Right lobe of liver (tissue), 6 donors: Measurements from ENCODE around the gene B4GALT3. TPM values are rescaled to one million over a fixed set of nuclear protein-coding genes. Genes with fewer than 3 reads are reported as not detected.
A peak's percentile ranks its signal among the peaks of the same experiment; 100 is the strongest.

Experiments
- ATAC-seq, 4 donors: fragments of 200-7000 bp; cut with Tn5 transposase; one replicate each; pipeline ENCODE4 v1.9.1; 2020; ENCODE audit warnings: mild to moderate bottlenecking in 4 of 4, moderate library complexity in 4 of 4
- DNase-seq, 3 donors: peaks; one replicate each; pipeline ENCODE4 v3.0.0-alpha.2; 2020
- H3K27ac ChIP-seq, 3 donors: fragments of 200-600 bp; one replicate each; pipeline ENCODE4 v1.8.0; 2022
- H3K27me3 ChIP-seq, 2 donors: fragments of 200-600 bp; one replicate each; pipeline ENCODE4 v1.8.0; 2022
- H3K36me3 ChIP-seq, 4 donors: fragments of 200-600 bp; sonication (generic) in 1 of 4; one replicate each; pipeline versions ENCODE4 v1.5.1 to v1.8.0; 2017 to 2022; ENCODE audit warnings: control low read depth in 1 of 4
- H3K4me1 ChIP-seq, 4 donors: fragments of 200-600 bp; sonication (generic) in 1 of 4; one replicate each; pipeline versions ENCODE4 v1.5.1 to v1.8.0; 2017 to 2022; ENCODE audit warnings: control low read depth in 1 of 4
- H3K4me3 ChIP-seq, 3 donors: fragments of 200-600 bp; one replicate each; pipeline ENCODE4 v1.8.0; 2022
- H3K9me3 ChIP-seq, 4 donors: fragments of 200-600 bp; sonication (generic) in 1 of 4; one replicate each; pipeline versions ENCODE4 v1.5.1 to v1.8.0; 2017 to 2022; ENCODE audit warnings: control low read depth in 1 of 4
- POLR2A ChIP-seq: fragments of 450-650 bp; IDR thresholded peaks from one replicate; pipeline ENCODE4 v1.6.1; 2017; ENCODE audit warnings: antibody characterized with exemption, mild to moderate bottlenecking
- WGBS: methylation state at CpG from one replicate; pipeline ENCODE4 v1.1.6; 2018; ENCODE audit warnings: low coverage, low lambda C conversion rate; ENCODE audit not compliant: insufficient coverage; ENCODE audit errors: missing lambda C conversion rate; 5-methylcytosine and 5-hydroxymethylcytosine counted together
- intact Hi-C, 2 donors: fragments of 100-400 bp; cut with DNase I; formaldehyde crosslinking; loops; one replicate each; pipeline versions ENCODE4 v1.11.2 to v1.14.1; 2022
- total RNA-seq, 6 experiments: library from RNA; depleted of rRNA in 2 of 6; stranded (reverse); fragments of >200 nt in 2 of 6; fragmentation: NEBNext Ultra II Directional in 3 of 6; extraction: Animal tissue kit (Norgen Biotek cat#: 25700) in 3 of 6; gene quantifications; one replicate each; pipeline versions ENCODE4 v1.1.0 to v1.2.4, GENCODE V29; 2016 to 2023
- TF ChIP-seq, protein P1 (sequence below), 4 donors: fragments of 200-600 bp in 3 of 4; fragments of 450-650 bp in 1 of 4; IDR thresholded peaks; one replicate each; pipeline versions ENCODE4 v1.5.1 to v1.8.0; 2016 to 2022; ENCODE audit warnings: antibody characterized with exemption in 4 of 4, mild to moderate bottlenecking in 2 of 4
- donor health status: DM: no; HTN: yes; CAD: no.
- donor health status: DM: no; HTN: no; CAD: no.
- donor health status: DM: no; HTN: no; CAD: no.
- donor health status: DM: no; HTN: yes; CAD: no.
- donor health status: DM: no; HTN: yes; CAD: no.

The B4GALT3 gene
- total RNA-seq, 6 experiments from 2014 or later = 10.9 to 21.1 (median 13.1) TPM

DNA sequence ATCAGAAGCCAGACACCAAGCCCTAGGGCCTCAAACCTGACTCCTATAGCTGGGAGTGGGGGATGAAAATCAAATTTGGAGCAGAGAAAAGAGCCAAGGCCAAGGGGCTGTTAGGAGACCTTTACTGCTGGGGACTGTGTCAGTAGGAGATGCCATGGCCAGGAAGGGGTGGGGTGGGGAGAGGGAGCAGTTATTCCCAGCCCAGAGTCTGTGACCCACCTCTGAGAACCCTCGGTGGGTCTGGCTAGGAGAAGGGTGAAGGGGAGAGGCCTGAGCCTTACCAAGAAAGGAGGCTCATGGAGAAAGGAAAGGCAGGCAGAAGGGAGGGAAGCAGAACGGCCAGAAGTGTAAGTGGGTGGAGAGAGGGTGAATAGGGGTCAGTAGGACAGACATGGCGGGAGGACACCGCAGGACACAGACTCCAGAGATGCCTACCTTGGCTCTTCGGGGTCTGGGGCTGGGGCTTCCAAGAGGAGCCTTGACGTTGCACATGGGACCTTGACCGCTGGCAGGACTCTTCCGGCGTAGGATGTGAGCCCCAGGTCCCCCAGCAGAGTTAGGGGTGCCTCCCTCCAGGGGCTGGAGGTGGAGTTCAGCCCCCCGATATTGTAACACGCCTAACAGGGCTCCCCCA, 20.4 kb upstream of the B4GALT3 start:
- peak overlapping the region; percentile 19 to 38 (median 23) for H3K4me3 ChIP-seq
- H3K4me1 ChIP-seq = peaks cover 0 to 30% (median 18%) of the 10 kb centered on the region in 4 donors
- intact Hi-C loops = loop anchor here (10.0 kb wide), 2 partner anchors 177 to 187 kb away; no protein-coding TSS in a partner anchor
- TF ChIP-seq, protein P1, sequence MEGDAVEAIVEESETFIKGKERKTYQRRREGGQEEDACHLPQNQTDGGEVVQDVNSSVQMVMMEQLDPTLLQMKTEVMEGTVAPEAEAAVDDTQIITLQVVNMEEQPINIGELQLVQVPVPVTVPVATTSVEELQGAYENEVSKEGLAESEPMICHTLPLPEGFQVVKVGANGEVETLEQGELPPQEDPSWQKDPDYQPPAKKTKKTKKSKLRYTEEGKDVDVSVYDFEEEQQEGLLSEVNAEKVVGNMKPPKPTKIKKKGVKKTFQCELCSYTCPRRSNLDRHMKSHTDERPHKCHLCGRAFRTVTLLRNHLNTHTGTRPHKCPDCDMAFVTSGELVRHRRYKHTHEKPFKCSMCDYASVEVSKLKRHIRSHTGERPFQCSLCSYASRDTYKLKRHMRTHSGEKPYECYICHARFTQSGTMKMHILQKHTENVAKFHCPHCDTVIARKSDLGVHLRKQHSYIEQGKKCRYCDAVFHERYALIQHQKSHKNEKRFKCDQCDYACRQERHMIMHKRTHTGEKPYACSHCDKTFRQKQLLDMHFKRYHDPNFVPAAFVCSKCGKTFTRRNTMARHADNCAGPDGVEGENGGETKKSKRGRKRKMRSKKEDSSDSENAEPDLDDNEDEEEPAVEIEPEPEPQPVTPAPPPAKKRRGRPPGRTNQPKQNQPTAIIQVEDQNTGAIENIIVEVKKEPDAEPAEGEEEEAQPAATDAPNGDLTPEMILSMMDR (IDR thresholded peaks at IDR 0.05) = no peak
- TF ChIP-seq POLR2A = no peak
- DNase-seq (no peak), ATAC-seq (no peak)
- WGBS = 55% methylated on average over 4 of the region's 11 CpGs
- no peaks in the 10 kb centered on the region for H3K9me3 ChIP-seq
- peak overlapping the region; percentile 36 to 95 (median 55) for H3K27ac ChIP-seq
- H3K36me3 ChIP-seq = no peaks in the 10 kb centered on the region
- no peaks in the 10 kb centered on the region for H3K27me3 ChIP-seq

DNA sequence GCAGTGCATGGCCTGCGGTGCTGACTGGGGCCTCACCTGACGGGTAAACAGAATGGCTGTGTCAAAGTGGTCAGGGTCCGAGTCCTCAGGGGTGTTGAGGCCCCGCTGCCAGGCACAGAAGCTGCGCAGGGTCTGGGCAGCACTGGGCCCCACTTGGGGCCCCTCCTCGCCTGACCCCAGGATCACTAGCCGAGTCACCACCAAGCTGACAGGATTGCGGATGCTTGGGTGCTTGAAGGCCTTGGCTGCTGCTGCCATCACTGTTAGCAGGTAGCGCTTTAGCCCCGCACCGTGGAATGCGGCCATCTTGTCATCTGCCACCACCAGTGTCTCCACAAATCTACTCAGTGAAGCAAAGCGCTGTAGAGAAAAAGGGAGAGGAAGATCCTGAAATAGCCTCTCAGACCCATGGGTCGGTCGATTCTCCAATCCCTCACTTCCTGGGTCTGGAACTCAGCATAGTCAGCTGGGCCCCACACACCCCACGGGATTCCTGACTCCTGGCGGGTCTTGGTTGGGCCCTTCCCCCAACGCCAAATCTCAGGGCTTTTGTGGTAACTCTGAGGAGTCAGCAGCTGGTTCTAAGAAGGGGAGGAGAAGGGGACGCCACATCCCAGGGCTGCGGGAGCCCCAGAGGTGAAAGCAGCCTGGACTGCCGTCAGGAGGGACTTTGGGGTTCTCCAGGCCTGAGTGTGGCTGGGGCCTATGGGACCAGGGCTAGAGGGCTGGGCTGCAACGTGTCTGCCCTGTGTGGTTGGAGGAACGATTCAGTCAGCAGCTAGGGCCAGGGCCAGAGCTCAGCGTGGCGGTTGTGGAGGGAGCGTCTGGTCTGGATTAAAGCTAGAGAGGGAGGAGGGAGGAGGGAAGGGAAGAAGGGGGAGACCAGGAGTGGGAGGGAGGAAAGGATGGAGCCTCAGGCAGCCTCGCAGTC, 19.5 kb upstream of the B4GALT3 start:
- Histone ChIP-seq H3K36me3 (no peaks in the 10 kb centered on the region), H3K4me1 (peaks cover 0 to 31% (median 19%) of the 10 kb centered on the region in 4 donors), H3K9me3 (no peaks in the 10 kb centered on the region), H3K27ac (peak overlapping the region; percentile 36 to 95 (median 55)), H3K27me3 (no peaks in the 10 kb centered on the region), H3K4me3 (peak overlapping the region in 1 of 3 donors; percentile 38)
- no peak for DNase-seq
- intact Hi-C loops = loop anchor here (10.0 kb wide), 2 partner anchors 178 to 188 kb away; no protein-coding TSS in a partner anchor
- 55% methylated on average over 8 of the region's 27 CpGs for WGBS
- peak; percentile 8 for TF ChIP-seq POLR2A
- TF ChIP-seq, protein P1 (IDR thresholded peaks at IDR 0.05) = no peak
- ATAC-seq = no peak

GRCh38 chr1:161196111-161196510, 18.8 kb upstream of the B4GALT3 start:
- no peak for TF ChIP-seq POLR2A
- TF ChIP-seq, protein P1 (IDR thresholded peaks at IDR 0.05) = no peak
- Histone ChIP-seq H3K27me3 (no peaks in the 10 kb centered on the region), H3K4me3 (peak overlapping the region in 1 of 3 donors; percentile 38), H3K27ac (peak overlapping the region in 1 of 3 donors; percentile 55), H3K9me3 (no peaks in the 10 kb centered on the region), H3K36me3 (no peaks in the 10 kb centered on the region), H3K4me1 (peaks cover 0 to 26% (median 15%) of the 10 kb centered on the region in 4 donors)
- intact Hi-C loops = loop anchor here (10.0 kb wide), 2 partner anchors 179 to 189 kb away; no protein-coding TSS in a partner anchor
- ATAC-seq (no peak), DNase-seq (no peak)
- 100% methylated on average over 4 of the region's 7 CpGs for WGBS

DNA sequence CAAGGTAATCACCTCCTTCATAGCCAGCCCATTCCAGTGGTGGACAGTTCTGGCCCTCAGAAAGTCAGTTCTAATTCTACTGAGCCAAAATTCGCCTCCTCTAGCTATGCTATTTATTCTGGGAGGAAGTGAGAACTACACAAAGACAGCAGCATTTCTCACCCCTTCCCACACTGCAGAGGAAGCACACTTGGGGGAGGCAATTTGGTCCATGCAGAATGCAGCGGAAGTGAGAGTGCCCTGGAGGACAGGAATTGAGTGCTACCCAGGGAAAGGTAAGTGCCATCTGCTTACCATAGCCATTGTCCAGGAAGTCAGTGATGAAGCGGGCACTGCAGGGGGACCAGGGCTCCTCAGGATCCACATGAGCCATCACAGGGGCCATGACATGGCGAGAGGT, 17.9 kb upstream of the B4GALT3 start:
- Histone ChIP-seq H3K27ac (no peak overlapping the region), H3K4me3 (no peak overlapping the region), H3K36me3 (no peaks in the 10 kb centered on the region), H3K4me1 (peaks cover 0 to 19% (median 13%) of the 10 kb centered on the region in 4 donors), H3K27me3 (no peaks in the 10 kb centered on the region), H3K9me3 (no peaks in the 10 kb centered on the region)
- TF ChIP-seq, protein P1 (IDR thresholded peaks at IDR 0.05) = no peak
- TF ChIP-seq POLR2A = no peak
- intact Hi-C loops = loop anchor here (10.0 kb wide), 2 partner anchors 180 to 190 kb away; no protein-coding TSS in a partner anchor
- DNase-seq = no peak
- WGBS = 61% methylated on average over 2 of the region's 4 CpGs
- ATAC-seq = no peak
